WTC11 (cell line): ENCODE results near the gene VSIR.

ENCODE experiments used
- CBFB ChIP-seq: sonication (generic); formaldehyde crosslinking; IDR thresholded peaks from 2 replicates; pipeline ENCODE4 v1.8.1; 2022; ENCODE audit warnings: mild to moderate bottlenecking, low read depth, missing genetic modification reagents
- CREB1 ChIP-seq: sonication (generic); formaldehyde crosslinking; IDR thresholded peaks from 2 replicates; pipeline ENCODE4 v1.8.0; 2023; ENCODE audit warnings: mild to moderate bottlenecking, missing genetic modification reagents
- CREM ChIP-seq: sonication (generic); formaldehyde crosslinking; IDR thresholded peaks from 2 replicates; pipeline ENCODE4 v1.8.1; 2022; ENCODE audit warnings: mild to moderate bottlenecking, missing genetic modification reagents, moderate library complexity
- FOXK1 ChIP-seq: sonication (generic); formaldehyde crosslinking; IDR thresholded peaks from 2 replicates; pipeline ENCODE4 v1.8.0; 2022; ENCODE audit warnings: mild to moderate bottlenecking, moderate library complexity, missing genetic modification reagents
- GABPB1 ChIP-seq: sonication (generic); formaldehyde crosslinking; IDR thresholded peaks from 2 replicates; pipeline ENCODE4 v1.8.1; 2023; ENCODE audit warnings: mild to moderate bottlenecking, missing genetic modification reagents
- NFYB ChIP-seq: sonication (generic); formaldehyde crosslinking; conservative IDR thresholded peaks from 2 replicates; pipeline ENCODE4 v1.8.0; 2022; ENCODE audit warnings: low read depth, missing genetic modification reagents
- RELA ChIP-seq: sonication (generic); formaldehyde crosslinking; IDR thresholded peaks from 2 replicates; pipeline ENCODE4 v1.8.1; 2022; ENCODE audit warnings: missing genetic modification reagents, mild to moderate bottlenecking, borderline replicate concordance
- TEAD4 ChIP-seq: sonication (generic); formaldehyde crosslinking; IDR thresholded peaks from 2 replicates; pipeline ENCODE4 v1.8.0; 2022; ENCODE audit warnings: mild to moderate bottlenecking, missing genetic modification reagents
- USF2 ChIP-seq: sonication (generic); formaldehyde crosslinking; IDR thresholded peaks from 2 replicates; pipeline ENCODE4 v1.8.1; 2023; ENCODE audit warnings: mild to moderate bottlenecking, missing genetic modification reagents, moderate library complexity
- TF ChIP-seq, protein P1 (sequence below): sonication (generic); formaldehyde crosslinking; IDR thresholded peaks from 2 replicates; pipeline ENCODE4 v1.8.0; 2022; ENCODE audit warnings: missing genetic modification reagents
- TF ChIP-seq, protein P2 (sequence below): fragments of 200-600 bp; IDR thresholded peaks from 2 replicates; pipeline ENCODE4 v1.8.0; 2022; ENCODE audit warnings: antibody characterized with exemption

GRCh38 chr10:71714592-71714991, 58.7 kb downstream of the VSIR start:
- TF ChIP-seq, protein P1, sequence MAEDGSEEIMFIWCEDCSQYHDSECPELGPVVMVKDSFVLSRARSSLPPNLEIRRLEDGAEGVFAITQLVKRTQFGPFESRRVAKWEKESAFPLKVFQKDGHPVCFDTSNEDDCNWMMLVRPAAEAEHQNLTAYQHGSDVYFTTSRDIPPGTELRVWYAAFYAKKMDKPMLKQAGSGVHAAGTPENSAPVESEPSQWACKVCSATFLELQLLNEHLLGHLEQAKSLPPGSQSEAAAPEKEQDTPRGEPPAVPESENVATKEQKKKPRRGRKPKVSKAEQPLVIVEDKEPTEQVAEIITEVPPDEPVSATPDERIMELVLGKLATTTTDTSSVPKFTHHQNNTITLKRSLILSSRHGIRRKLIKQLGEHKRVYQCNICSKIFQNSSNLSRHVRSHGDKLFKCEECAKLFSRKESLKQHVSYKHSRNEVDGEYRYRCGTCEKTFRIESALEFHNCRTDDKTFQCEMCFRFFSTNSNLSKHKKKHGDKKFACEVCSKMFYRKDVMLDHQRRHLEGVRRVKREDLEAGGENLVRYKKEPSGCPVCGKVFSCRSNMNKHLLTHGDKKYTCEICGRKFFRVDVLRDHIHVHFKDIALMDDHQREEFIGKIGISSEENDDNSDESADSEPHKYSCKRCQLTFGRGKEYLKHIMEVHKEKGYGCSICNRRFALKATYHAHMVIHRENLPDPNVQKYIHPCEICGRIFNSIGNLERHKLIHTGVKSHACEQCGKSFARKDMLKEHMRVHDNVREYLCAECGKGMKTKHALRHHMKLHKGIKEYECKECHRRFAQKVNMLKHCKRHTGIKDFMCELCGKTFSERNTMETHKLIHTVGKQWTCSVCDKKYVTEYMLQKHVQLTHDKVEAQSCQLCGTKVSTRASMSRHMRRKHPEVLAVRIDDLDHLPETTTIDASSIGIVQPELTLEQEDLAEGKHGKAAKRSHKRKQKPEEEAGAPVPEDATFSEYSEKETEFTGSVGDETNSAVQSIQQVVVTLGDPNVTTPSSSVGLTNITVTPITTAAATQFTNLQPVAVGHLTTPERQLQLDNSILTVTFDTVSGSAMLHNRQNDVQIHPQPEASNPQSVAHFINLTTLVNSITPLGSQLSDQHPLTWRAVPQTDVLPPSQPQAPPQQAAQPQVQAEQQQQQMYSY: no peak
- TF ChIP-seq, protein P2, sequence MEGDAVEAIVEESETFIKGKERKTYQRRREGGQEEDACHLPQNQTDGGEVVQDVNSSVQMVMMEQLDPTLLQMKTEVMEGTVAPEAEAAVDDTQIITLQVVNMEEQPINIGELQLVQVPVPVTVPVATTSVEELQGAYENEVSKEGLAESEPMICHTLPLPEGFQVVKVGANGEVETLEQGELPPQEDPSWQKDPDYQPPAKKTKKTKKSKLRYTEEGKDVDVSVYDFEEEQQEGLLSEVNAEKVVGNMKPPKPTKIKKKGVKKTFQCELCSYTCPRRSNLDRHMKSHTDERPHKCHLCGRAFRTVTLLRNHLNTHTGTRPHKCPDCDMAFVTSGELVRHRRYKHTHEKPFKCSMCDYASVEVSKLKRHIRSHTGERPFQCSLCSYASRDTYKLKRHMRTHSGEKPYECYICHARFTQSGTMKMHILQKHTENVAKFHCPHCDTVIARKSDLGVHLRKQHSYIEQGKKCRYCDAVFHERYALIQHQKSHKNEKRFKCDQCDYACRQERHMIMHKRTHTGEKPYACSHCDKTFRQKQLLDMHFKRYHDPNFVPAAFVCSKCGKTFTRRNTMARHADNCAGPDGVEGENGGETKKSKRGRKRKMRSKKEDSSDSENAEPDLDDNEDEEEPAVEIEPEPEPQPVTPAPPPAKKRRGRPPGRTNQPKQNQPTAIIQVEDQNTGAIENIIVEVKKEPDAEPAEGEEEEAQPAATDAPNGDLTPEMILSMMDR: no peak
- TF ChIP-seq CREM (CRISPR knock-in tag) (no peak), USF2 (no peak), TEAD4 (CRISPR knock-in tag) (no peak), NFYB (CRISPR knock-in tag) (no peak), GABPB1 (no peak), RELA (no peak), CREB1 (no peak), FOXK1 (CRISPR knock-in tag) (no peak), CBFB (CRISPR knock-in tag) (no peak)
